ENCODE data around the gene REM2.

Gene REM2

DNA sequence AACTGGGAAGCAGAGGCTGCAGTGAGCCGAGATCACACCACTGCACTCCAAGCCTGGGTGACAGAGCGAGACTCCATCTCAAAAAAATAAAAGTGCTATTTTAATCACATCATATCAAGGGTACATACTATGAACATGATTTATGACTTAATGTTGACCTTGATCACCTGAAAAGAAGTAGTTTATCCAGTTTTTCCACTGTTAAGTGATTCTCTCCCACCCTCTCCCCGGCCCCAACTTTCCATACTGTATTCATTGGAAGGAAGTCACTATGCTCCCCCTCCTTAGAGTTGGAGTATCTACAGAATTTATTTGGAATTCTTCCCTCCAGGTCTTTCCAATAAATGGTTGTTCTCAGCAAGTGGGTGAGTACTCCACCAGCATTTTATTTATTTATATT, 49.1 kb downstream of the REM2 start:
- DNase-seq = no peak

DNA sequence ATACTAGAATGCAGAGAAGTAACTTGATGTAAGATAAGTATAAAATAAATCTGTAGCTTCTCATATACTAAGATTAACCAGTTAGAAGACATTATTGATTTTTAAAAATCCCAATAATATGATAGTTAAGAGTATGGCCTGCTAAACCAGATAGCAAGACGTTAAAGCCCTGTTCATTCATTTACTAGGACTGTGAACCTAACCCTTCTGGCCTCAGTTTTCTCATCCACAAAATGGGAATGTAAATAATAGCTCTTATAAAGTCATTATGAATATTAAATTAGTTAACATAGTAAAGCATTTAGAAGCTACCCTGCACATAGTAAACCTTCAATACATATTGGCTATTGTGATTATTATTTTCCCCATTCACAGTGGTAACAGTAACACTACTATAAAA, 52.1 kb downstream of the REM2 start:
- DNase-seq = no peak

Data from CD4-positive, alpha-beta T cell treated with Interleukin-17A for 4 hours (primary cell).